Measurements from ENCODE around the gene CLCN4.

CLCN4 gene

GRCh38 chrX:10133980-10134676 is 22.6 kb upstream of the CLCN4 start:
- DNase-seq, result no peak

- no peak for DNase-seq
Observed at GRCh38 chrX:10134921-10135320, 21.9 kb upstream of the CLCN4 start.

- no peak for DNase-seq
Observed at GRCh38 chrX:10135561-10136399, 21.0 kb upstream of the CLCN4 start.

- no peak for DNase-seq
Observed at GRCh38 chrX:10138726-10139125, 18.0 kb upstream of the CLCN4 start.

- no peak for DNase-seq
Observed at GRCh38 chrX:10140264-10140663, 16.5 kb upstream of the CLCN4 start.

GRCh38 chrX:10142041-10142599 is 14.7 kb upstream of the CLCN4 start:
- no peak for DNase-seq

GRCh38 chrX:10143071-10143983 is 13.4 kb upstream of the CLCN4 start:
- DNase-seq, result no peak

GRCh38 chrX:10146346-10146745 is 10.4 kb upstream of the CLCN4 start:
- DNase-seq, result no peak

- no peak for DNase-seq
Observed at GRCh38 chrX:10152086-10152485, 4.7 kb upstream of the CLCN4 start.

GRCh38 chrX:10155137-10155536 is 1.6 kb upstream of the CLCN4 start:
- no peak for DNase-seq

- no peak for DNase-seq
Observed at GRCh38 chrX:10157032-10157341, 212 bp downstream of the CLCN4 start.

GRCh38 chrX:10157543-10157942 is 768 bp downstream of the CLCN4 start:
- no peak for DNase-seq

GRCh38 chrX:10158279-10159144 is 1.7 kb downstream of the CLCN4 start:
- DNase-seq, result no peak

GRCh38 chrX:10159145-10159468 is 2.3 kb downstream of the CLCN4 start:
- DNase-seq, result no peak

GRCh38 chrX:10160211-10160610 is 3.4 kb downstream of the CLCN4 start:
- no peak for DNase-seq

GRCh38 chrX:10163031-10163430 is 6.3 kb downstream of the CLCN4 start:
- DNase-seq, result no peak

- DNase-seq, result no peak
Observed at GRCh38 chrX:10164879-10165278, 8.1 kb downstream of the CLCN4 start.

GRCh38 chrX:10165580-10166247 is 8.9 kb downstream of the CLCN4 start:
- no peak for DNase-seq

- no peak for DNase-seq
Observed at GRCh38 chrX:10166248-10166716, 9.5 kb downstream of the CLCN4 start.

- DNase-seq, result no peak
Observed at GRCh38 chrX:10166731-10167151, 10.0 kb downstream of the CLCN4 start.

GRCh38 chrX:10167573-10167972 is 10.8 kb downstream of the CLCN4 start:
- DNase-seq, result no peak

GRCh38 chrX:10168226-10168625 is 11.5 kb downstream of the CLCN4 start:
- DNase-seq, result no peak

Data from GDM1 (cell line).